HEK293T (cell line): ENCODE data around the gene PFKFB1.

Experiments
- CTBP1 ChIP-seq: fragments of 450-650 bp; IDR thresholded peaks from 2 replicates; pipeline ENCODE4 v1.6.1; 2016; ENCODE audit warnings: borderline replicate concordance
- ELF4 ChIP-seq: fragments of 450-650 bp; IDR thresholded peaks from 2 replicates; pipeline ENCODE4 v1.6.1; 2017; ENCODE audit warnings: antibody characterized with exemption
- HDGF ChIP-seq: fragments of 450-650 bp; IDR thresholded peaks from 2 replicates; pipeline ENCODE4 v1.6.1; 2017; ENCODE audit warnings: antibody characterized with exemption, borderline replicate concordance
- L3MBTL2 ChIP-seq: fragments of 450-650 bp; conservative IDR thresholded peaks from 2 replicates; pipeline ENCODE4 v1.6.1; 2016; ENCODE audit warnings: mild to moderate bottlenecking
- LEF1 ChIP-seq: fragments of 450-650 bp; IDR thresholded peaks from 2 replicates; pipeline ENCODE4 v1.6.1; 2017; ENCODE audit warnings: mild to moderate bottlenecking, borderline replicate concordance

- no peak for TF ChIP-seq CTBP1
- TF ChIP-seq LEF1 = no peak
- no peak for TF ChIP-seq HDGF
- TF ChIP-seq L3MBTL2 = no peak
- TF ChIP-seq ELF4 = no peak
Observed at GRCh38 chrX:55005256-55005655, 11.3 kb upstream of the PFKFB1 start.
